ENCODE measurements around the gene GRID1.

- TF ChIP-seq EZH2phosphoT487 (IDR thresholded peaks at IDR 0.05; ENCODE audit: insufficient read depth, low read depth): no peak
- TF ChIP-seq EZH2 (IDR thresholded peaks at IDR 0.05; ENCODE audit: insufficient read depth, poor library complexity, severe bottlenecking): no peak
Observed at GRCh38 chr10:86346799-86347665, 19.6 kb downstream of the GRID1 start.
